Measurements from ENCODE around the gene LPP. TPM values are rescaled to one million over a fixed set of nuclear protein-coding genes. Genes with fewer than 3 reads are reported as not detected.

LPP gene
- total and polyA plus RNA-seq, 2 of the 4 experiments (the other 2 are of a cell fraction): 16.0 to 130 TPM

DNA sequence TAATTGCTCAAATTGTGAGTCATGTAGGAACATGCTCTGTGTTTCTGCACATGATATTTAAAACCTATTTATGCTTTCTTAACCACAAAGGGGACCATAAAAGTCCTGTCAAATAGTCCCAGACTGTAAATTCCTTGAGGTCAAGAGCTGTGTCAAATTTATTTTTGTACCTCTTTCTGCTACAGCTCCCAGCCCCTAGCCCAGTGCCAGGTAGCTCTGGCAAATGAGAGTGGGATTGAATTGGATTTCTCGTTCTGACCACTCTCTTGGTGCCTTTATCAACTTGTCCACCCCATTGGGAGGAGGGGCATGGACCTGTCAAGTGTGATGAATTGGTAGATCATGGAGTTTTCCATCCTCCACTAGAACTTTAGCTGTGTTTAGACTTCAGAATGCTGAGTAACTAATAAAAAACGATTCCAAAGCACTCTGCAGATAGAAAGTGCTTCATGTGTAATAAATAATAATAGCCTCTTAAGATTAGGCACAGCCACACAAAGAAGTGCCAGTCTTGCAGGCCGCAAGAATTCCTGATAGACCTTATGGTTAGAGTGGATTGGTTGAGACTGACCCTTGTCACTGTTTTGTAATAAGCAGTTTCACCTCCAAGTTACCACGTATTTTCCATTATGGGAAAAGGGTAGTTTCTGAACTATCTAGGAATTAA lies 120.4 kb downstream of the LPP start (continued):
- TF ChIP-seq RAD21 (IDR thresholded peaks at IDR 0.05; ENCODE audit: low read length) (no peak), SMC3 (IDR thresholded peaks at IDR 0.05; ENCODE audit: low read depth, low read length) (no peak)

- Histone ChIP-seq H2AK5ac (ENCODE audit: low read depth, low read length) (peak overlapping the region; percentile 71), H3K79me1 (ENCODE audit: low read depth in 1 of 2, low read length in 2 of 2) (peaks cover 41 to 84% of the 10 kb centered on the region in 2 experiments), H3K14ac (replicated peaks; ENCODE audit: low read depth, low read length) (peak overlapping the region; percentile 57; the same call in 1 of the 2 replicates), H2BK5ac (ENCODE audit: low read depth, low read length, poor library complexity, severe bottlenecking) (no peak overlapping the region), H3K18ac (ENCODE audit: low read depth, low read length) (no peak overlapping the region), H3K4ac (ENCODE audit: low read depth, low read length) (peak overlapping the region; percentile 66), H3K9me1 (ENCODE audit: insufficient read depth, low read length) (peaks cover 44% of the 10 kb centered on the region), H3K36me3 (ENCODE audit: control insufficient read depth, insufficient read depth, low read length) (peaks cover 4% of the 10 kb centered on the region), H2BK20ac (ENCODE audit: low read depth, low read length) (no peak overlapping the region), H4K8ac (ENCODE audit: low read depth in 2 of 2, low read length in 2 of 2) (no peak overlapping the region), H3K23ac (ENCODE audit: low read depth, low read length) (peak overlapping the region; percentile 45; the same call in 1 of the 2 replicates), H3K4me2 (ENCODE audit: low read depth, low read length) (no peak overlapping the region), H3K4me1 (ENCODE audit: control insufficient read depth, insufficient read depth, low read length) (peaks cover 25% of the 10 kb centered on the region), H3K56ac (ENCODE audit: extremely low read depth, insufficient read depth, low read length) (no peak overlapping the region), H2BK120ac (ENCODE audit: low read depth, low read length) (peak overlapping the region; percentile 47; the same call in 1 of the 2 replicates), H4K20me1 (ENCODE audit: insufficient read depth, low read length) (peaks cover 34% of the 10 kb centered on the region), H3K27ac (ENCODE audit: insufficient read depth, low read length) (no peak overlapping the region), H4K91ac (ENCODE audit: insufficient read depth, low read depth, low read length) (peak overlapping the region; percentile 8; the same call in 1 of the 2 replicates), H3K9me3 (ENCODE audit: control insufficient read depth, insufficient read depth, low read length) (no peaks in the 10 kb centered on the region), H3K27me3 (ENCODE audit: control insufficient read depth, insufficient read depth, low read length) (no peaks in the 10 kb centered on the region), H4K5ac (ENCODE audit: low read depth, low read length) (peak overlapping the region; percentile 37; the same call in 1 of the 2 replicates), H2BK15ac (ENCODE audit: low read depth, low read length) (0 out of 3 replicates have a peak overlapping the region, but pooled peaks have one; percentile 3), H2AFZ (replicated peaks; ENCODE audit: low read length, poor library complexity) (no peak overlapping the region), H3K9ac (ENCODE audit: low read depth, low read length) (no peak overlapping the region), H3K4me3 (ENCODE audit: insufficient read depth, low read depth, low read length) (no peak overlapping the region), H2AK9ac (replicated peaks; ENCODE audit: low read depth, low read length, poor library complexity) (peak overlapping the region; percentile 22)
- ATAC-seq (ENCODE audit: low read depth) (no peak), DNase-seq (no peak)
- TF ChIP-seq, protein P1, sequence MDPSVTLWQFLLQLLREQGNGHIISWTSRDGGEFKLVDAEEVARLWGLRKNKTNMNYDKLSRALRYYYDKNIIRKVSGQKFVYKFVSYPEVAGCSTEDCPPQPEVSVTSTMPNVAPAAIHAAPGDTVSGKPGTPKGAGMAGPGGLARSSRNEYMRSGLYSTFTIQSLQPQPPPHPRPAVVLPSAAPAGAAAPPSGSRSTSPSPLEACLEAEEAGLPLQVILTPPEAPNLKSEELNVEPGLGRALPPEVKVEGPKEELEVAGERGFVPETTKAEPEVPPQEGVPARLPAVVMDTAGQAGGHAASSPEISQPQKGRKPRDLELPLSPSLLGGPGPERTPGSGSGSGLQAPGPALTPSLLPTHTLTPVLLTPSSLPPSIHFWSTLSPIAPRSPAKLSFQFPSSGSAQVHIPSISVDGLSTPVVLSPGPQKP (IDR thresholded peaks at IDR 0.05; ENCODE audit: borderline replicate concordance, low read depth, low read length): no peak
- no peak for TF ChIP-seq SMC3 (IDR thresholded peaks at IDR 0.05; ENCODE audit: low read depth, low read length)
- TF ChIP-seq RAD21 (IDR thresholded peaks at IDR 0.05; ENCODE audit: low read length): no peak
- TF ChIP-seq MAFK (IDR thresholded peaks at IDR 0.05; ENCODE audit: low read depth, low read length): no peak
- ChIA-PET CTCF (interaction anchor here (0.6 to 1.2 kb wide), 2 partner anchors 34 to 97 kb away, joined by 3 to 4 read pairs; no protein-coding TSS in a partner anchor), POLR2A (ENCODE audit: unreplicated experiment) (no interaction called here)
- in situ Hi-C loops (cut with MboI; ENCODE audit: low sequenced_read_pairs): no loop called here
- intact Hi-C loops (cut with micrococcal nuclease): no loop called here
- no TSS peak for BruUV-seq (replicated peaks)
- WGBS, 2 experiments (ENCODE audit: extremely low coverage in 2 of 2, insufficient read length in 1 of 2): no CpG with 5 or more reads among the region's 3 CpGs
- dilution Hi-C loops (cut with HindIII; ENCODE audit: low sequenced_read_pairs, unreplicated experiment): no loop called here
These were observed 122.4 kb downstream of the LPP start for GRCh38 chr3:188276375-188276774.
